Stimulated activated CD8-positive, alpha-beta memory T cell treated with anti-CD3 and anti-CD28 coated beads, Interleukin-15, amount 100 ng/mL, for 1 hour (primary cell): Measurements from ENCODE around the gene IRS2.
"Not testable (repeated sequence)": the region's sequence is repeated elsewhere in the genome, so short reads cannot be mapped to it uniquely, and the experiment has no call there.

Experiments used
- DNase-seq: peaks from one replicate; pipeline ENCODE4 v3.0.0-alpha.2; 2020; ENCODE audit warnings: low read depth

IRS2 gene, protein sequence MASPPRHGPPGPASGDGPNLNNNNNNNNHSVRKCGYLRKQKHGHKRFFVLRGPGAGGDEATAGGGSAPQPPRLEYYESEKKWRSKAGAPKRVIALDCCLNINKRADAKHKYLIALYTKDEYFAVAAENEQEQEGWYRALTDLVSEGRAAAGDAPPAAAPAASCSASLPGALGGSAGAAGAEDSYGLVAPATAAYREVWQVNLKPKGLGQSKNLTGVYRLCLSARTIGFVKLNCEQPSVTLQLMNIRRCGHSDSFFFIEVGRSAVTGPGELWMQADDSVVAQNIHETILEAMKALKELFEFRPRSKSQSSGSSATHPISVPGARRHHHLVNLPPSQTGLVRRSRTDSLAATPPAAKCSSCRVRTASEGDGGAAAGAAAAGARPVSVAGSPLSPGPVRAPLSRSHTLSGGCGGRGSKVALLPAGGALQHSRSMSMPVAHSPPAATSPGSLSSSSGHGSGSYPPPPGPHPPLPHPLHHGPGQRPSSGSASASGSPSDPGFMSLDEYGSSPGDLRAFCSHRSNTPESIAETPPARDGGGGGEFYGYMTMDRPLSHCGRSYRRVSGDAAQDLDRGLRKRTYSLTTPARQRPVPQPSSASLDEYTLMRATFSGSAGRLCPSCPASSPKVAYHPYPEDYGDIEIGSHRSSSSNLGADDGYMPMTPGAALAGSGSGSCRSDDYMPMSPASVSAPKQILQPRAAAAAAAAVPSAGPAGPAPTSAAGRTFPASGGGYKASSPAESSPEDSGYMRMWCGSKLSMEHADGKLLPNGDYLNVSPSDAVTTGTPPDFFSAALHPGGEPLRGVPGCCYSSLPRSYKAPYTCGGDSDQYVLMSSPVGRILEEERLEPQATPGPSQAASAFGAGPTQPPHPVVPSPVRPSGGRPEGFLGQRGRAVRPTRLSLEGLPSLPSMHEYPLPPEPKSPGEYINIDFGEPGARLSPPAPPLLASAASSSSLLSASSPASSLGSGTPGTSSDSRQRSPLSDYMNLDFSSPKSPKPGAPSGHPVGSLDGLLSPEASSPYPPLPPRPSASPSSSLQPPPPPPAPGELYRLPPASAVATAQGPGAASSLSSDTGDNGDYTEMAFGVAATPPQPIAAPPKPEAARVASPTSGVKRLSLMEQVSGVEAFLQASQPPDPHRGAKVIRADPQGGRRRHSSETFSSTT (N-terminal part only)

DNA sequence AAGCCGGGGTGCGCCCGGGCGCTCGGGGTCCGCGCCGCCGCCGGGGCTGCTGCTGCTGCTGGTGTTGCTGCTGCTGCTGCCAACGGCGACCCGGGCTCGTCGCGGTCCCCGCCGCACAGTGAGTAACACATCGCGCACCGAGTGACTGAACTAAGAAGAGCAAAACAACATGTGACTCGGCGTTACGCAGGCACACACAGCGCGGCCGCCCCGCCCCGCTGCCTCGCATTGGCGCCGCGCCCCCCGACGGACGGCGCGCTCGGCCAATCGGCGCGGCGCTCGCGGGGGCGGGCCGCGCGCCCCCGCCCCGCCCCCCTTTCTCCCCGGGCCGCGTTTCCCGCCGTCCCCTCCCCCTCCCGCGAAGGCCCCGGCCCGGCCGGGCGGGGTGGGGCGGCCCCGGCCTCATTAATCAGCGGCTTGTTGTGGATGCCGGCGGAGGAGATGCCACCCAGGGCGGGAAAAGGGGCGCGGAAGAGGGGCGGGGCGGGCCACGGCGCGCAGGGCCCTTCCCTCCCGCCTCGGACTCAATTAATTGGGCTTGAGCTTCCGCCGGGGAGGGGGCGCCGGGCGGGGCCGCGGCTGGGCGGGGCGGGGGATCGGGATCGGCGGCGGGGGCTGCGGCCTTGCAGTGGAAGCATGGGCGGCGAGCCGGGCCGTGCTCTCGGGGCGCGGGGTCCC is at the start of gene IRS2:
Gene IRS2 (minus strand): TSS at position 127 of the 678 bp plus-strand sequence. CDS start 530 bp downstream, outside the sequence.
- DNase-seq = peak; percentile 77

DNA sequence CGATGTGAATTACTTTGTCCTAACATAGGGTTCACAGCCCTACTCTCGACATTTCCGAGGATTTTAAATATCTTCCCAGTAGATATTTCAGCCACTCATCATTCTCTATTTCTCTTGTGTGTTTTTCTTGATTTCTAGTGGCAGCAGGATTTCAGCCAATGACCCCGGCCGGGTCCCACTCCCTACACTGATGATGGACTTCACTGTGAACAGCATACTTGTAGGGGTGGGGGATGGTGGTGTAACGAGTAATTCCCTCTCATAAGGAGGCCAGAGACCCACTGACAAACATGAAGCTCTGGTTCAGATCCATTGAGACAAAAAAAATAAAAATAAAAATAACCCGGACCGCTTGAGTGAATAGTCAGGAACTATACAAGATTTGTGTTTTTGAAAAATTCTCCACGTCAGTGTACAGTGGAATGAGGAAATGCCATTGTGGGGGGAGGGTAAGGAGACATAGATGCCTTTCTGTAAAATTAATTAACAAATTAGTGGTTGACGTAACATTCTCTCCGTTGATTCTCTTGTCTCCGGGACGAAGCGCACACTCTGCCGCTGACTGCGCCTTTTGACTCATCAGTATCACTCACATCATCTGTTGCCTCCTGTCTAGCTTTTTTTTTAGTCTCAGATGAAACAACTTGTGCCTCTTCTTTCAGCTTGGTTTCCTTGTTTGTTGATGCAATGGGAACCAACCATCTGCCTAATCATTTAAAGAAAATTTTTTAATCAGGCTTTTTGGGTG is 48.8 kb upstream of the IRS2 start:
- no peak for DNase-seq

DNA sequence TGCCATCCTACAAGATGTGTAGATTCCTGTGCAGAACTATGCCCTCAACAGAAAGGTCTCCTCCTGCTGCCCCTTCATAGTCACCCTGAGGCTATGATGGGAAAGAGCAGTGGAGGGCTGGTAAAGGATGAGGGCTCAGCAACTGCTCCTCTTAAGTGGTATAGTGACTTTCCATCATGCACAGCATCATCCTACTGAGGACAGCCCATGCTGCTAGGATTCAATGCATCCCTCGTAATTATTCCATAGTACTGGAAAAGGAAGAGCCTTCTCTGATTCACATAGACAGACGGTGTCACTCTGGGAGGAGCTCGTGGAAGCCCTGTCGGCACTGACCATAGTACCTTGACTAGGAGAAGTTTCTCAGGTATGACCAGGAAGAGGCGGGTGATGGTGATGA is 47.6 kb upstream of the IRS2 start:
- no peak for DNase-seq

DNA sequence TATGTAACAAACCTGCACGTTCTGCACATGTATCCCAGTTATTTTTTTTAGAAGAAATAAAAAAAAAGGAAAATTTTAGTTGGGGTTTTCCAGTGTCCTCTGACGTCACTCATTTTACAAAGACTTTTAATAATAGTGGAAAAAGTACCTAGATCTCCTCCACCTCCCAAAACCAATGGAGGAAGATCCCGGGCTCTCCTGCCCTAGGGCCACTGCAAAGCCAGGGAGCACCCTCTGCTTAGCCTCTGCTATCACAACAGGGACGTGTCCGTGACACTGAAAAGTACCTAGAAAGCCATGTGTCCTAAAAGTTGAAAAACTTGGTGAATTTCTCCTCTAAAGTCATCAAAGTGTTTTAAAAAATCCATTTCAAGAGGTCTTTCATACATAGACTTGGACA is 46.7 kb upstream of the IRS2 start:
- no peak for DNase-seq

GRCh38 chr13:109828591-109829316 is 42.4 kb upstream of the IRS2 start:
- not testable (repeated sequence) for DNase-seq

DNA sequence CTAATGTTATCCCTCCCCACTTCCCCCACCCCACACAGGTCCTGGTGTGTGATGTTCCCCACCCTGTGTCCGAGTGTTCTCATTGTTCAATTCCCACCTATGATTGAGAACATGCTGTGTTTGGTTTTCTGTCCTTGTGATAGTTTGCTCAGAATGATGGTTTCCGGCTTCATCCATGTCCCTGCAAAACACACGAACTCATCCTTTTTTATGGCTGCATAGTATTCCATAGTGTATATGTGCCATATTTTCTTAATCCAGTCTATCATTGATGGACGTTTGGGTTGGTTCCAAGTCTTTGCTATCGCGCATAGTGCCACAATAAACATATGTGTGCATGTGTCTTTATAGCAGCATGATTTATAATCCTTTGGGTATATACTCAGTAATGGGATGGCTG is 36.8 kb upstream of the IRS2 start:
- DNase-seq = not testable (repeated sequence)

GRCh38 chr13:109821103-109821502 is 34.7 kb upstream of the IRS2 start:
- DNase-seq = no peak

DNA sequence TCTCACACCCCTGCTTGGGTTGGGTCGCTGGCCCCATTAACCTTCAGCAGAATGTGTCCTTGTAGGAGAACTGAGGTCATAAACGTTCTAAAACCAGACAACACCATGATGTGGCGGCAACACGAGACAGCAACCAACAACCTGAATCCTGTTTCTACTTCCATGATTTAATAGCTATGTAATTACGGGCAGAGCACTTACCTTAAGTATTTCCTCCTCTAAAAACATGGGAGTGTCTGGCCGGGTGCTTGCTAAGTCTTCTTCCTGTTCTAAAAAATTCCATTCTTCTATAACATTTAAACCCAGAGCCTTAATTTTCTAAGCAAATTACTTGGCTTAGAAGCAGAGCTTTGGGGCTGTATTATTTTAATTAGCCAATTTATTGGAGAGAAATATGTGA is 33.5 kb upstream of the IRS2 start:
- DNase-seq = no peak

- DNase-seq = no peak
Observed at GRCh38 chr13:109818886-109819285, 32.5 kb upstream of the IRS2 start.

GRCh38 chr13:109817591-109818535 is 31.5 kb upstream of the IRS2 start:
- DNase-seq = no peak

- DNase-seq = no peak
Observed at GRCh38 chr13:109816808-109817203, 30.4 kb upstream of the IRS2 start.

GRCh38 chr13:109816112-109816807 is 29.9 kb upstream of the IRS2 start:
- DNase-seq = no peak

GRCh38 chr13:109815651-109816050 is 29.3 kb upstream of the IRS2 start:
- no peak for DNase-seq

DNA sequence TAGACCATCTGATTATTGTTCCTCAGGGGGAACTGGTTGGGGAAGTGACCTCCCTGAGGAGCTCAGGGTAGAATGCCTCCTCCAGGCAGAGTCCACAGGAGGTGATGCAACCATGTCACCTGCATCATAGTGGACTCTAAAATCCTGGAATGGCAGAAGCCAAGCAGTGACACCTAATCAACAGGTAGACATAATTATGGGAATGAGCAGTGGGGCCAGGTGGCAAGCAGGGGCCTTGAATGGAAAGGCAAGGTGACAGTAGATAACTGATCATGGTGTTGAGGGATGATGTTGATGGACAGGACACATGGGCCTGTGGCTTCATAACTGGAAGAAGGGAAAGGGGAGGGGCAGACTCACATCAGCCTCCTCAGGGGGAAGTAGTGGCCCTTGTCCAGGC is 27.3 kb upstream of the IRS2 start:
- DNase-seq = no peak

DNA sequence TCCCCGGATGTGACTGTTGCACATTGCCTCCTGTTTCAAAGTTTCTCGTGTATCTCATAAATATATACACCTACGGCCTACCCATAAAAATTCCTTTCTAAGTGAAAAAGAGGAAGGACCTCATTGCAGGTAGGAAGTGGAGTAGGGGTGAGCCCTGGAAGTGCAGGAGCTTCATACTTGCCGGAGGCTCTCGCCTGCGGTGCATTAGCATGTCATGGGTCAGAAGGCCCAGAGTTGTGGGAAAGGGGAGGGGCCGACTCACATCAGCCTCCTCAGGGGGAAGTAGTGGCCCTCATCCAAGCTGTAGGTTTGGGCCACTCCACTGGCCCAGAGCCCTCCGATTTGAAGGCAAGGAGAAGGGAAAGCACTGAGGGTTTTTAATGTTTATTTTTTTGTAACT is 26.0 kb upstream of the IRS2 start:
- no peak for DNase-seq

DNA sequence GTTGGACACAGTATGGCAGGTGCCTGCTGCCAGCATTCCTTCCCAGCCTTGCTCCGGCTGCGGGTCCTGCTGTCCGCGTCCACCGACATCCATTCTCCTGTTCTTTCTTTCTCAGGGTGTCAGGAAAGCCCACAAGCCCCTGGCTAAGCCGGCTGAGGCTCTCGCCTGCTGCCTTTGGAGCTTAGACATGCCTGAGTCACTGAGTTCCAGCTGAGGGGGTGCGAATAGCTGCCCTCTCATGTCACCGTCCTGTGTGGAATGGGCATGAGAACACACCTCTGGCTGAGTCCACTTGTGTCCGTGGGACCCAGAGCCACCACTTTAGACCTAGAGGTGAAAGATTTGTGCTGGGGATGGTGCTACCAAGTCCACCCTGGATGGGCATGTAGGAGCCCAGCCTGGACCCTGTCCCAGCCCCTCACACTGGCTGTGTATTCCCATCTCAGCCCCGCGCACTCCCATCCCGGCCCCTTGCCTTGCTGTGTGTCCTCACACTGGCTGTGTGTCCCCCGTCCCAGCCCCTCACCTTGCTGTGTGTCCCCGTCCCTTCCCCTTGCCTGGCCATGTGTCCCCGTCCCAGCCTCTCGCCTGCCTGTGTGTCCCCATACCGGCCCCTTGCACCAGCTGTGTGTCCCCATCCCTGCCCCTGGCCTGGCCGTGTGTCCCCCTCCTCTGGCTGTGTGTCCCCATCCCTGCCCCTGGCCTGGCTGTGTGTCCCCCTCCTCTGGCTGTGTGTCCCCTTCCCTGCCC is 24.6 kb upstream of the IRS2 start:
- DNase-seq = no peak

- DNase-seq = no peak
Observed at GRCh38 chr13:109809216-109809932, 23.0 kb upstream of the IRS2 start.
